ENCODE measurements around the gene LPCAT1. TPM values are rescaled to one million over a fixed set of nuclear protein-coding genes. Genes with fewer than 3 reads are reported as not detected.
"Not testable (repeated sequence)": the region's sequence is repeated elsewhere in the genome, so short reads cannot be mapped to it uniquely, and the experiment has no call there.

Gene LPCAT1
- total RNA-seq, 1 experiment from 2014 or later = 58.5 TPM

GRCh38 chr5:1523480-1523792, 324 bp downstream of the LPCAT1 start:
- DNase-seq (ENCODE audit: low read depth) = no peak

GRCh38 chr5:1522601-1523479, 920 bp downstream of the LPCAT1 start:
- DNase-seq (ENCODE audit: low read depth) = no peak

- DNase-seq (ENCODE audit: low read depth) = peak; percentile 96
Measured at GRCh38 chr5:1521671-1522600, 1.8 kb downstream of the LPCAT1 start.

GRCh38 chr5:1520791-1521453, 2.8 kb downstream of the LPCAT1 start:
- DNase-seq (ENCODE audit: low read depth) = no peak

- no peak for DNase-seq (ENCODE audit: low read depth)
Measured at GRCh38 chr5:1519631-1520210, 4.0 kb downstream of the LPCAT1 start.

- DNase-seq (ENCODE audit: low read depth) = no peak
Measured at GRCh38 chr5:1517838-1518237, 5.9 kb downstream of the LPCAT1 start.

- peak; percentile 28 for DNase-seq (ENCODE audit: low read depth)
Measured at GRCh38 chr5:1516615-1517601, 6.9 kb downstream of the LPCAT1 start.

GRCh38 chr5:1515921-1516571, 7.7 kb downstream of the LPCAT1 start:
- DNase-seq (ENCODE audit: low read depth) = peak; percentile 74

- DNase-seq (ENCODE audit: low read depth) = no peak
Measured at GRCh38 chr5:1515311-1515920, 8.3 kb downstream of the LPCAT1 start.

GRCh38 chr5:1514819-1515310, 8.9 kb downstream of the LPCAT1 start:
- not testable (repeated sequence) for DNase-seq (ENCODE audit: low read depth)

- no peak for DNase-seq (ENCODE audit: low read depth)
Measured at GRCh38 chr5:1514027-1514818, 9.5 kb downstream of the LPCAT1 start.

GRCh38 chr5:1513326-1514026, 10.3 kb downstream of the LPCAT1 start:
- no peak for DNase-seq (ENCODE audit: low read depth)

GRCh38 chr5:1512541-1513291, 11.0 kb downstream of the LPCAT1 start:
- DNase-seq (ENCODE audit: low read depth) = no peak

- DNase-seq (ENCODE audit: low read depth) = peak; percentile 84
Measured at GRCh38 chr5:1511651-1512540, 11.9 kb downstream of the LPCAT1 start.

GRCh38 chr5:1511048-1511447, 12.7 kb downstream of the LPCAT1 start:
- DNase-seq (ENCODE audit: low read depth) = no peak

- DNase-seq (ENCODE audit: low read depth) = no peak
Measured at GRCh38 chr5:1510631-1511030, 13.1 kb downstream of the LPCAT1 start.

Measured in HT1080 (cell line).